A204.1 (cell line): ENCODE measurements around the gene ATP11A.

ENCODE experiments used
- FAIRE-seq: peaks from 2 replicates; lab custom pipeline; 2012; peaks lifted over from hg19 to GRCh38; lab: Jason Lieb, UNC

Gene ATP11A

DNA sequence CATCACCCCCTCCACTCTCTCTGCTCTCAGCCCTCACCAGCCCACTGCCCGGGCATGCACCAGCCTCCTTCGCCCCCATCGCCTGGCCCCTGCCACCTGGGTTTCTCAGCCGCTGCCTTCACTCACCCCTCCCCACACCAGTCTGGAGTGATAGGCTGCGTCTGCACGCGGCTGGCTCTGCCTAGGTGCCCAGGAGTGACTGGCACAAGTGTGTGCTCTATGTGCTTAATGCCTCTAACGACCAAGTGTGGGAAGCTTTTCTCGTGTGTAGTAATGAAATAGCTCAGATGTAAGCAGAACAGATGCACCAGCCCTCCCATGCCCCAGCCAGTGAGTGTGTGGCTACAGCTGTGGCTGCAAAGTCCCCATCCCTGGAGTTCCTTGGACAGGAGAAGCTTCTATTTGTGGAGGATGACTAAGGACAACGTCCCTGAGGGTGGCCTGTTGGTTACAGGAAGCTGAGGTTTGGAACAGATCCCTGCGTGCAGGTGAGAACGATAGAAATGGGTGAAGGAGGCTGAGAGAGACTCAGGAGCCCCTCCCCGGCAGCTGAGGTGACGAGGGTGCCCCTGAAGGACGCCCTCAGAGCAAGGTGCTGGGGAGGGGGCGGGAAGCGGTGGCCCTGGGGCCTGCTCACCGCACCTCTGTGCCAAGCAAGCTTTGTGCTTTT is 35.6 kb downstream of the ATP11A start:
- no peak for FAIRE-seq

- no peak for FAIRE-seq
These were observed 36.4 kb downstream of the ATP11A start for GRCh38 chr13:112726016-112726767.

DNA sequence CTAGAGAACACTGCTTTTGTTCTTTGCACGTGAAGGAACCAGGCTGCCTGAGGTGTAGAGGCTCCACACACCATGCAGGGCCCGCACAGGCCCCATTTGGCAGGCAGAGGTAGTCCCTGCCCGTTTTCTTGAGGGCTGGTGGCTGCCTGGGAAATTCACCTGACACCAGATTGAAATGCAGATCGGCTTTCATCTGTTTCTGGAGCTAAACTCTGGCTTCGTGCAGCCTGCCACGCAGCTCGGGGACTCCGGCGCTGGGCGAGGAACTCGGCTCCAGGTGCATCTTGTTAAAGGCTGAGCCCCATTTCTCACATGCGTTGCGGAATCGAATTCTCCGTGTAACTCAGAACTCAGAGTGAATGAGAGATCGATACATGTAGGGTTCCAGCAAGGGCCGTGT is 37.7 kb downstream of the ATP11A start:
- no peak for FAIRE-seq

DNA sequence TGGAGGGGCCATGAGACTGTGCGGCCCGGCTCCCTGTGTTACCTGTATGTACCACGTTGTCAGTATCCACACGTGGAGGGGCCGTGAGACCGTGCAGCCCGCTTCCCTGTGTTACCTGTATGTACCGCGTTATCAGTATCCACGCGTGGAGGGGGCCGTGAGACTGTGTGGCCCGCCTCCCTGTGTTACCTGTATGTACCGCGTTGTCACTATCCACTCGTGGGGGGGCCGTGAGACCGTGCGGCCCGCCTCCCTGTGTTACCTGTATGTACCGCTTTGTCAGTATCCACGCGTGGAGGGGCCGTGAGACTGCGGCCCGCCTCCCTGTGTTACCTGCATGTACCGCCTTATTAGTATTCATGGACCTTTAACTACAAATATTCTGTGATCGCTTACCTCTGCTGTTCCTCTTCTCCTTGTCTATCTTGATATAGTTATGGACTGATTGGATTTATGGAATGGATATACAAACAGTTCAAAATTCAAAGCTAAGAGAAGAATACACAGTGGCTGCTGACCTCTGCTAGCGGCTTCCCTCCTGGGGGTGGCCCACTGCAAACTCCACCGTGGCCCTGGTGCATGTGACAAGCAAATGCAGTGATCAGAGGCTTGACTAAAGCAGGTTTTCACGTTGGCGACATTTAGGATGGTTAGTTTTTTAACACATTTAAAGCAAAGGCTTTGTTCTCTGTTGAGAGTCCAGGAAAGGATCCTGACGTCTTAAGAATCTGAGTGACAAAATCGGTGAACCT is 38.7 kb downstream of the ATP11A start:
- FAIRE-seq = no peak

DNA sequence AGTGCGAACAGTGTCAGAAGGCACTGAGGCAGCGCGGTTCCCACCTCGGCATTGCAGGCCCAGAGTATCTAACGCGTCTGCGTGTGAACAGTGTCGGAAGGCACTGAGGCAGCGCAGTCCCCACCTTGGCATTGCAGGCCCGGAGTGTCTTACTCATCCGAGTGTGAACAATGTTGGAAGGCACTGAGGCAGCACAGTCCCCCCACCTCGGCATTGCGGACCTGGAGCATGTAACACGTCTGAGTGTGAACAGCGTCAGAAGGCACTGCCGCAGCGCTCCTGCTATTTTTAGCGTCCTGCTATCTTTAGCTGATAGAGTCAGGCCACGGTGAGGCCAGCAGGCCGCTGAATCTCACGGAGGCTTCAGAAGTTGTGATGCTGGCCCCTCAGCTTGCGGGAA is 39.6 kb downstream of the ATP11A start:
- no peak for FAIRE-seq

- FAIRE-seq = no peak
These were observed 40.4 kb downstream of the ATP11A start for GRCh38 chr13:112730157-112730671.

- no peak for FAIRE-seq
These were observed 42.1 kb downstream of the ATP11A start for GRCh38 chr13:112731667-112732616.

DNA sequence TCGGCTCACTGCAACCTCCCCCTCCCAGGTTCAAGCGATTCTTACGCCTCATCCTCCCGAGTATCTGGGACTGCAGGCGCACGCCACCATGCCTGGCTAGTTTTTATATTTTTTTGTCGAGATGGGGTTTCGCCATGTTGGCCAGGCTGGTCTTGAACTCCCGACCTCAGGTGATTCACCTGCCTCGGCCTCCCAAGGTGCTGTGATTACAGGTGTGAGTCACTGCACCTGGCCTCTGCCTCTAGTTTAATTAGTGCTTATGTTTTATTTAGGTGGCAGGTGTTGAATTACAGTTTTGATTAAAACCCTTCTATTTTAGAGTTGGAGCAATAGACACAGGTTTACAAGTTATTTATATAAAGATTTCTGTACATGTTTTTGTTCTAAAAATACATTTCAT is 42.8 kb downstream of the ATP11A start:
- no peak for FAIRE-seq

DNA sequence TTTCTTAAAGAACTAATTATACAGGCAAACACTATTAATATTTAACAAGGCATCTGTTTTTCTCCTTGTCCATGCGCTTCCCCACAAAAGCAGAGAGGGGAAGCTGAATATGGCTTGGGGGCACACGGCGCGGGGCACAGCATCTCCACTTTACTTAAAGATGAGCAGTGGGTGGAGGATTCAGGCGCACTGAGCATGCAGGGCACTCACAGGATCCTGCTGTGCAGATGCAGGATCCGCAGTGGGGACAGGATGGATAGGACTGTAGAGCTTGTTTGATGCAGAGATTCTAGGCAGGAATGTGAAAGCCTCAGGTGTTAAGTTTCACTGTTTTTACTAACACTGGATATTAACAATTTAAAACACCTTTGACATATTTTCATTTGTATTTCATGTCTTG is 43.3 kb downstream of the ATP11A start:
- FAIRE-seq = no peak

GRCh38 chr13:112733661-112734379 is 44.0 kb downstream of the ATP11A start:
- no peak for FAIRE-seq

- FAIRE-seq = no peak
These were observed 45.1 kb downstream of the ATP11A start for GRCh38 chr13:112734696-112735547.

DNA sequence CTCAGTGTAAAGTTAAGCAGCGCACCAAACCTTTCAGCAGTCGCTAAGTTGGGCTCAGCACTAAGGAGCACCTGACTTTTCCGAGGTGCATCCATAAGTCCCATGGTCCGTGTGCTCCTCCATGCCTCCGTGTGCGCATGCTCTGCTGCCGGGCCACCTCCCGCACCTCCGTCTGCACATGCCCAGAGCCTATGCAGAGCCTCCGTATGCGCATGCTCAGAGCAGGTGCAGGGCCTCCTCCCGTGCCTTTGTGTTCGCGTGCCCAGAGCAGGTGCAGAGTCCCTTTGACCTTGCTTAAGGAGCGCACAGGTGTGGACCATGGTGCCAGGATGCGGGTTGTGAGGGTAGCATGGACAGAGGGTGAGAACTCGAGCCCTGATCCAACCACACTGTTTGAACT is 46.0 kb downstream of the ATP11A start:
- no peak for FAIRE-seq

DNA sequence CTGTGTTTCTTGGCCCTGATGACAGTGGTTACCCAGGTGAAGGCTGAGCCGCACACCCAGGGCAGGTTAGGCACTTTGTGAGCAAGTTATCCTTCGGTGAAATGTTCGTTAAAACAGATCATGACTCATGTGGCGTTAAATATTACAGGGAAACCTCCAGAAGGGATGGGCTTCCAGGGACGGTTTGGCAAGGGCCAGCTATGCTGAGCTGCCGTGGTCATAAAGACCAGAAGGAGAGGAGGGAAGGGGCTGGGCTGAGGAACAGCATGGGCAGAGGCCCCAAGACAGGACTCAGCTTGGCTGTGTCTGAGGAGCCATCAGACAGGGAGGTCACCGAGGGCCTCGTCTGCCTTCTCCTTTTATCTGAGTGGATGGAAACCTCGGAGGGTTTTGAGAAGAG is 47.5 kb downstream of the ATP11A start:
- FAIRE-seq = no peak

GRCh38 chr13:112738606-112739005 is 48.8 kb downstream of the ATP11A start:
- FAIRE-seq = no peak

GRCh38 chr13:112740502-112741131 is 50.8 kb downstream of the ATP11A start:
- FAIRE-seq = no peak

- FAIRE-seq = no peak
These were observed 51.4 kb downstream of the ATP11A start for GRCh38 chr13:112741185-112741755.

GRCh38 chr13:112741835-112742570 is 52.2 kb downstream of the ATP11A start:
- FAIRE-seq = no peak

GRCh38 chr13:112742583-112742982 is 52.7 kb downstream of the ATP11A start:
- no peak for FAIRE-seq
